GM10248 (cell line): ENCODE measurements around the gene BIRC7.

Experiments used
- CTCF ChIA-PET: fragments of 300-600 bp; sonication (Branson Sonifier 250); formaldehyde crosslinking; extraction: SDS; loops from one replicate; lab custom pipeline; 2021; ENCODE audit warnings: antibody characterized with exemption; lab: Yijun Ruan, JAX
- POLR2A ChIA-PET: fragments of 350-650 bp; sonication (Branson Sonifier 250); formaldehyde crosslinking; extraction: SDS; loops from one replicate; lab custom pipeline; 2020; ENCODE audit warnings: antibody characterized with exemption; lab: Yijun Ruan, JAX
- DNase-seq: peaks from one replicate; pipeline ENCODE4 v3.0.0; 2012; ENCODE audit errors: extremely low spot score
- TF ChIP-seq, protein P1 (sequence below): IDR thresholded peaks from 2 replicates; pipeline ENCODE4 v1.5.1; 2012; ENCODE audit warnings: mild to moderate bottlenecking, low read depth; ENCODE audit errors: extremely low read depth, missing control alignments, control extremely low read depth

The BIRC7 gene

DNA sequence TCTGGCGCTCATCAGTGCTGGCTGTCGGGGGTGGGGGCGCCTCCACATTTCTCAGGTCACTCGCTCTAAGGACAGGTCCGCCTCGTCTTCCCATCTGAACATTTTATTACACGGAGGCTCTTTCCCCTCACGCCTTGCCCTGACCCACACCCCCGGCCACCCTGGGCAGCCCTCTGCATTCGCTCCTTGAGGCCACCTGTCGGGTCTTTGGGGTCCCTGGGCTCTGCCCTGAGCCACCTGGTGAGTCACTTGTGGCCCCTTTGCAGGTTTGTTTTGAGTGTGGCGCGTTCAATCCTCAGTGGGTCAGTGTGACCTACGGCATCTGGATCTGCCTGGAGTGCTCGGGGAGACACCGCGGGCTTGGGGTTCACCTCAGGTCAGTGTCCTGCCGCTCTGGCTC is 40.1 kb downstream of the BIRC7 start:
- TF ChIP-seq, protein P1, sequence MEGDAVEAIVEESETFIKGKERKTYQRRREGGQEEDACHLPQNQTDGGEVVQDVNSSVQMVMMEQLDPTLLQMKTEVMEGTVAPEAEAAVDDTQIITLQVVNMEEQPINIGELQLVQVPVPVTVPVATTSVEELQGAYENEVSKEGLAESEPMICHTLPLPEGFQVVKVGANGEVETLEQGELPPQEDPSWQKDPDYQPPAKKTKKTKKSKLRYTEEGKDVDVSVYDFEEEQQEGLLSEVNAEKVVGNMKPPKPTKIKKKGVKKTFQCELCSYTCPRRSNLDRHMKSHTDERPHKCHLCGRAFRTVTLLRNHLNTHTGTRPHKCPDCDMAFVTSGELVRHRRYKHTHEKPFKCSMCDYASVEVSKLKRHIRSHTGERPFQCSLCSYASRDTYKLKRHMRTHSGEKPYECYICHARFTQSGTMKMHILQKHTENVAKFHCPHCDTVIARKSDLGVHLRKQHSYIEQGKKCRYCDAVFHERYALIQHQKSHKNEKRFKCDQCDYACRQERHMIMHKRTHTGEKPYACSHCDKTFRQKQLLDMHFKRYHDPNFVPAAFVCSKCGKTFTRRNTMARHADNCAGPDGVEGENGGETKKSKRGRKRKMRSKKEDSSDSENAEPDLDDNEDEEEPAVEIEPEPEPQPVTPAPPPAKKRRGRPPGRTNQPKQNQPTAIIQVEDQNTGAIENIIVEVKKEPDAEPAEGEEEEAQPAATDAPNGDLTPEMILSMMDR = no peak
- no peak for DNase-seq
- POLR2A ChIA-PET = no interaction called here
- CTCF ChIA-PET = interaction anchor here (2.1 kb wide), 1 partner anchor 53 kb away, joined by 6 read pairs; no protein-coding TSS in a partner anchor

DNA sequence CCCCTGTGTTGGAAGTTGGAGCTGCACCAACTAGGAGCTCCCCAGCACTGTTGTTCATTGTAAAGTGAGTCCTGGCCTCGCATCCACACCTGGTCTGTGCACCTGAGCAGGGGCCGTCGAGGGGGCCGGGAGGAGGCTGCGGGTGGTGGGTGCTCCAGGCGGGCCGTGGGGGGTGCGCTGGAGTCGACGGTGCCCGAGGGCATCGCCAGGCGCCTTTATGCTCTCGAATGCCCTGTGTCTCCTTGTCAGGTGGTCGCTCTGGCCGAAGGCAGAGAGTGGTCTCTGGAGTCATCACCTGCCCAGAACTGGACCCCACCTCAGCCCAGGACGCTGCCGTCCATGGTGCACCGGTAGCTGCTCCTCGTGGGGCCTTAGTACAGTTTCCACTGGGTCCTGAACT is 41.3 kb downstream of the BIRC7 start:
- ChIA-PET CTCF (interaction anchor here (0.7 to 0.8 kb wide), 2 partner anchors 15 to 54 kb away, joined by 3 to 4 read pairs; no protein-coding TSS in a partner anchor), POLR2A (interaction anchor here (0.6 kb wide), 1 partner anchor 207 kb away, joined by 3 read pairs; no protein-coding TSS in a partner anchor)
- DNase-seq = no peak
- TF ChIP-seq, protein P1 = no peak

DNA sequence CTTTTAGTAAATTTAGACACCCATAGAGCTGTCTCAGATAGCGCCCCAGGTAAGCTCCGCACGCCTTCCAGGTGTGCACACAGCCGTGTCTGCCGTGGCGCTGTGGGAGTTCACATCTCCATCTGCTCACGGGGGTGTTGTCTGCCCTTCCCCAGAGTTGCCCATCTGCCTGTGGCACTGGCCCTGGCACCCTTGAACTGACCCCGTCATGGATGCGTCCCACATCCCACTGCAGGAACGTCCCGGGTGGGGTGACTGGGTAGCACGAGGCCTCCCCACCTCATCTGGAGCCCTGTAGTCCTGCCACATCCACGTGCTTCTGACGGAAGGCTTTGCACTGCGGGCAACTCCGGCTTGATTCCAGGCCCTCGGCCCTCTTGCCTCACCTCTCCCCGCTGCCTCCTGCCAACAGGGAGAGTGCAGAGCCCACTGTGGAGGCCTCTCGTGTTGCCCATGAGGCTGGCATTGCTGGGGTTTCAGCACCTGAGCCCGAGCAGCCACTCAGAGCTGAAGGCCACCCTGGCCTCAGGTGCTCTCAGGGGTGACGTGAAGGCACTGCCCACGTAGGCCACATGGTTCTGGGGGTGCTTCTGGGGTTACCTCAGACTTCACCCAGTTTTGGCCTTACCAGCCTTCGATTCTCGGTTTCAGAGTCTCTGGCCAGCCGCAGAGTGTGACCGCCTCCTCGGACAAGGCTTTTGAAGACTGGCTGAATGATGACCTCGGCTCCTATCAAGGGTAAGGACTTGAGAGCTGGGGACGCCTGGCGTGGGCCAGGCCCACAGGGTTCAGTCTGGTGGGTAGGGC is 42.0 kb downstream of the BIRC7 start:
- ChIA-PET CTCF (interaction anchor here (0.7 to 0.8 kb wide), 2 partner anchors 14 to 55 kb away, joined by 3 to 4 read pairs; no protein-coding TSS in a partner anchor), POLR2A (interaction anchor here (0.6 kb wide), 1 partner anchor 207 kb away, joined by 3 read pairs; no protein-coding TSS in a partner anchor)

DNA sequence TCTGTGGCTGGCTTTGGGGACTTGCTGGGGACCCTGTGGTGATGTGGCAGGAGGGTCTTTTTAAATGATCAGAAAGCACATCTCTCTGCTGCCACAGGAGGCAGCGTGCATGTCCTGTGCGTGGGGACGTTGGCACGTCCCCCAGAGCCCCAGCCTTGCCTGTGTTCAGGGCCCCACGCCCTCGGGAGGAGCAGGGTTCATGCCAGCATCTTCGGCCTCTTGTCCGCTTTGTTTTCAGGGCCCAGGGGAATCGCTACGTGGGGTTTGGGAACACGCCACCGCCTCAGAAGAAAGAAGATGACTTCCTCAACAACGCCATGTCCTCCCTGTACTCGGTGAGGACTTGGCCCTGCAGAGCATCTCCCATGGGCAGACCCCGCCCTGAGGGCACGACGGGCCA is 43.0 kb downstream of the BIRC7 start:
- TF ChIP-seq, protein P1 = no peak
- no peak for DNase-seq
- POLR2A ChIA-PET = no interaction called here
- CTCF ChIA-PET = no interaction called here

More for the DNA sequence above, 42.0 kb downstream of the BIRC7 start:
- TF ChIP-seq, protein P1 = no peak
- no peak for DNase-seq

DNA sequence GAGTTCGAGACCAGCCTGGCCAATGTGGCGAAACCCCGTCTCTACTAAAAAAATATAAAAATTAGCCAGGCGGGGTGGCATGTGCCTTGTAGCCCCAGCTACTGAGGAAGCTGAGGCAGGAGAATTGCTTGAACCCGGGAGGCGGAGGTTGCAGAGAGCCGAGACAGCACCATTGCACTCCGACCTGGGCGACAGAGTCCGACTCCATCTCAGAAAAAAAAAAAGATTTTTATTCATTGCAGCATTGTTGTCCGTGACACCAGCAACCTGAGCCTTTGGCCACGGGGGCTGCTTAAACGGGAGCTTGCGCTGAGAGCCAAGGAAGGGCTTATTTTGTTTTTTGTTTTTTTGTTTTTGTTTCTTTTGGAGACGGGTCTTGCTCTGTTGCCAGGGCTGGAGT is 44.2 kb downstream of the BIRC7 start:
- no peak for DNase-seq
- ChIA-PET POLR2A (no interaction called here), CTCF (interaction anchor here (1.4 kb wide), 1 partner anchor 56 kb away, joined by 8 read pairs; no protein-coding TSS in a partner anchor)
- TF ChIP-seq, protein P1 = no peak

DNA sequence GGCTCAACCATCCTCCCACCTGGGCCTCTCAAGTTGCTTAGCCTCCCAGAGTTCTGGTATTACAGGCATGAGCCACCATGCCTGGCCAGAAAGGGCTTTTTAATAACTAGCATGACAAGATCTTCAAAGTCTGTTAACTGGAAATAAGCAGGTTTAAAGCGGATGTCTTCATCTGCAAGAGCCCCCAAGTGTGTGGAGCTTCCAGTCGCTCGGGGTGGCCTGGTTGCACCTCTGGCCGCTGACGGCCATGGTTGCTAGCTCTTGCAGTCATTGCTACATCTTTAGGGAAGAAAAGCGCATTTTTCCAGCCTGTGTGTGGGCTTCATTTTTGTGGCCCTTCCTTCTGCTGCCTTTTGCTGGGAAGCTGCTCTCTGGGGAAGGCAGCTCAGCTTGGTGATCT is 44.7 kb downstream of the BIRC7 start:
- ChIA-PET POLR2A (no interaction called here), CTCF (interaction anchor here (1.4 to 1.9 kb wide), 2 partner anchors 8 to 57 kb away, joined by 7 to 8 read pairs; partner anchors contain the start of gene ARFGAP1)
- TF ChIP-seq, protein P1 = no peak
- DNase-seq = no peak
